Measurements from ENCODE around the gene ZC3HAV1. TPM values are rescaled to one million over a fixed set of nuclear protein-coding genes. Genes with fewer than 3 reads are reported as not detected.
"Not testable (repeated sequence)": the region's sequence is repeated elsewhere in the genome, so short reads cannot be mapped to it uniquely, and the experiment has no call there.

Gene ZC3HAV1
- total RNA-seq, 4 donors from 2014 or later, result 27.7 to 34.7 (median 29.2) TPM

DNA sequence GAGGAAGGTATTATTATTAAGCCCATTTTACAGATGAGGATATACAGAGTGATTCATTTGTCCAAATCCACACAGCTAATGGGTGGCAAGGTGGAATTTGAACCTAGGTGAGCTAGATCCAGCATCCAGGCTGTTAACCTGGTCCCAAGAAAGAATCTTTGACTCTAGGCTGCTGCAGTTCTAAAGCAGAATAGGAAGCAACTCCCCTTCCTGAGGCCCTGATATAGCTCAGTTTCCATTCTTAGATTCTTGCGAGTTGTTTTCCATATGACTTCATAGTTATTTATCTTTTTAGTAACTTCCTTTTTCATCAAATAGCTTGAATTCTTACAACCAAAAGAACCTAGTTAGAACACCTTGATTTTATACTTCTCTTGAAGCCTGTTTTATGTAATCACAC, 49.6 kb downstream of the ZC3HAV1 start:
- H3K36me3 ChIP-seq, result peaks cover 5 to 99% (median 24%) of the 10 kb centered on the region in 3 donors
- H3K27ac ChIP-seq, result no peak overlapping the region
- H3K27me3 ChIP-seq, result no peaks in the 10 kb centered on the region
- DNase-seq, result no peak
- WGBS, 2 donors, result 67 to 90% methylated on average over 1 of the region's 1 CpG
- no peaks in the 10 kb centered on the region for H3K9me3 ChIP-seq
- TF ChIP-seq POLR2A (IDR thresholded peaks at IDR 0.05), result no peak
- TF ChIP-seq, protein P1, sequence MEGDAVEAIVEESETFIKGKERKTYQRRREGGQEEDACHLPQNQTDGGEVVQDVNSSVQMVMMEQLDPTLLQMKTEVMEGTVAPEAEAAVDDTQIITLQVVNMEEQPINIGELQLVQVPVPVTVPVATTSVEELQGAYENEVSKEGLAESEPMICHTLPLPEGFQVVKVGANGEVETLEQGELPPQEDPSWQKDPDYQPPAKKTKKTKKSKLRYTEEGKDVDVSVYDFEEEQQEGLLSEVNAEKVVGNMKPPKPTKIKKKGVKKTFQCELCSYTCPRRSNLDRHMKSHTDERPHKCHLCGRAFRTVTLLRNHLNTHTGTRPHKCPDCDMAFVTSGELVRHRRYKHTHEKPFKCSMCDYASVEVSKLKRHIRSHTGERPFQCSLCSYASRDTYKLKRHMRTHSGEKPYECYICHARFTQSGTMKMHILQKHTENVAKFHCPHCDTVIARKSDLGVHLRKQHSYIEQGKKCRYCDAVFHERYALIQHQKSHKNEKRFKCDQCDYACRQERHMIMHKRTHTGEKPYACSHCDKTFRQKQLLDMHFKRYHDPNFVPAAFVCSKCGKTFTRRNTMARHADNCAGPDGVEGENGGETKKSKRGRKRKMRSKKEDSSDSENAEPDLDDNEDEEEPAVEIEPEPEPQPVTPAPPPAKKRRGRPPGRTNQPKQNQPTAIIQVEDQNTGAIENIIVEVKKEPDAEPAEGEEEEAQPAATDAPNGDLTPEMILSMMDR (IDR thresholded peaks at IDR 0.05), result no peak
- intact Hi-C loops (cut with DNase I), result no loop called here
- no peaks in the 10 kb centered on the region for H3K4me1 ChIP-seq
- no peak overlapping the region for H3K4me3 ChIP-seq

- H3K27me3 ChIP-seq, result no peaks in the 10 kb centered on the region
- H3K4me1 ChIP-seq, result no peaks in the 10 kb centered on the region
- TF ChIP-seq, protein P1 (IDR thresholded peaks at IDR 0.05), result no peak
- TF ChIP-seq POLR2A (IDR thresholded peaks at IDR 0.05), result no peak
- H3K9me3 ChIP-seq, result no peaks in the 10 kb centered on the region
- 45 to 50% methylated on average over 5 of the region's 5 CpGs for WGBS, 2 donors
- H3K27ac ChIP-seq, result peak overlapping the region in 1 of 4 donors; percentile 7
- intact Hi-C loops (cut with DNase I), result no loop called here
- H3K4me3 ChIP-seq, result no peak overlapping the region
- no peak for DNase-seq
- peaks cover 4 to 99% (median 28%) of the 10 kb centered on the region in 3 donors for H3K36me3 ChIP-seq
Measured at GRCh38 chr7:139058943-139059342, 50.6 kb downstream of the ZC3HAV1 start.

GRCh38 chr7:139055674-139056073, 53.8 kb downstream of the ZC3HAV1 start:
- no peaks in the 10 kb centered on the region for H3K27me3 ChIP-seq
- WGBS, 2 donors, result 88 to 94% methylated on average over 1 of the region's 1 CpG
- TF ChIP-seq, protein P1 (IDR thresholded peaks at IDR 0.05), result no peak
- no peak for TF ChIP-seq POLR2A (IDR thresholded peaks at IDR 0.05)
- H3K9me3 ChIP-seq, result no peaks in the 10 kb centered on the region
- intact Hi-C loops (cut with DNase I), result no loop called here
- H3K4me1 ChIP-seq, result no peaks in the 10 kb centered on the region
- no peak for DNase-seq
- H3K27ac ChIP-seq, result no peak overlapping the region
- peaks cover 4 to 99% (median 37%) of the 10 kb centered on the region in 3 donors for H3K36me3 ChIP-seq
- no peak overlapping the region for H3K4me3 ChIP-seq

GRCh38 chr7:139054656-139055055, 54.9 kb downstream of the ZC3HAV1 start:
- H3K9me3 ChIP-seq; H3K27me3 ChIP-seq; H3K4me3 ChIP-seq; intact Hi-C loops (cut with DNase I); DNase-seq; H3K4me1 ChIP-seq; H3K27ac ChIP-seq: not testable (repeated sequence)
- H3K36me3 ChIP-seq, result peaks cover 4 to 99% (median 37%) of the 10 kb centered on the region in 3 donors
- 90 to 94% methylated on average over 13 to 14 of the region's 14 CpGs for WGBS, 2 donors

DNA sequence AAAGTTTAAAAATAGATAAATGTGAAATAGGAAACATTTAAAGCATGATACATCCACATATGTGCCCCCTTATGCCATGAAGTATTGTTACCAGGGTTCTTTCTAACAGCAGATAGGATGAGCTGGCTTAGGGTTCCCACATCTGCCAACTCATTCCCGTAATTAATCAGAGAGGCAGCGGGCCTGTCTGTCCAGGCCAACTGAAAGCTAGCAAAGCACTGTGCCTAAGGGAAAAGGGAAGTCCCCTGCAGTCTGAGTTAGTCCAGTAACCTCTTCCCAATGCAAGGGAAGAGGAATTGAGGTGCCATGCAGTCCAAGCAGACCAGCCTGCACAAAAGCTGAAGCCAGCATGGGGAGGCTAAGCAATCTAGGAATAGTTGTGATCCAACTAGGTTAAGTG, 55.4 kb downstream of the ZC3HAV1 start:
- no peaks in the 10 kb centered on the region for H3K9me3 ChIP-seq
- WGBS, 2 donors, result 38 to 41% methylated on average over 2 of the region's 2 CpGs
- no peak overlapping the region for H3K27ac ChIP-seq
- H3K36me3 ChIP-seq, result peaks cover 4 to 99% (median 34%) of the 10 kb centered on the region in 3 donors
- no peaks in the 10 kb centered on the region for H3K4me1 ChIP-seq
- TF ChIP-seq, protein P1 (IDR thresholded peaks at IDR 0.05), result no peak
- no peak for TF ChIP-seq POLR2A (IDR thresholded peaks at IDR 0.05)
- intact Hi-C loops (cut with DNase I), result no loop called here
- no peaks in the 10 kb centered on the region for H3K27me3 ChIP-seq
- no peak overlapping the region for H3K4me3 ChIP-seq
- DNase-seq, result no peak

DNA sequence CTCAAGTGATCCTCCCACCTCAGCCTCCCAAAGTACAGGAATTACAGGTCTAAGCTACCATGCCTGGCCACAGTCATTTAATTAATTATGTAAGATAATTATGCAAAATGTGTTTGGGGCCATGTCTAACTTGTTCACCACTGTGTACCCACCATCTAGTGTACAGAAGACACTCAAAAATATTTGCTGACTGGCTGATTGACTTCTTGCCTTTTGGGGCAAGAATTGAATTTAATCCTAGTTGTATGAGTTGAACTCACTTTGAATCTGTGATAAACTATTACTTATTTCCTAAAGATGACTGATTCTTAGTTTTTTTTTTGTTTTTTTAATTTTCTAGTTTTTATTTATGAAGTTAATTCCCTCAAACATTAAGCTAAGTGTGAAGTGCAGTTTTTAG, 57.9 kb downstream of the ZC3HAV1 start:
- DNase-seq, result no peak
- Histone ChIP-seq H3K27ac (no peak overlapping the region), H3K27me3 (no peaks in the 10 kb centered on the region), H3K36me3 (peaks cover 4 to 100% (median 35%) of the 10 kb centered on the region in 3 donors), H3K4me3 (no peak overlapping the region), H3K9me3 (no peaks in the 10 kb centered on the region), H3K4me1 (no peaks in the 10 kb centered on the region)
- TF ChIP-seq, protein P1 (IDR thresholded peaks at IDR 0.05), result no peak
- no peak for TF ChIP-seq POLR2A (IDR thresholded peaks at IDR 0.05)
- intact Hi-C loops (cut with DNase I), result no loop called here
